ENCODE measurements around the gene ZIC4.

ZIC4 gene

GRCh38 chr3:147418371-147418781 lies 12.0 kb upstream of the ZIC4 start:
- no peak for DNase-seq (ENCODE audit: low read depth, low spot score)

GRCh38 chr3:147417551-147418295 lies 11.4 kb upstream of the ZIC4 start:
- no peak for DNase-seq (ENCODE audit: low read depth, low spot score)

GRCh38 chr3:147416931-147417330 lies 10.6 kb upstream of the ZIC4 start:
- no peak for DNase-seq (ENCODE audit: low read depth, low spot score)

DNA sequence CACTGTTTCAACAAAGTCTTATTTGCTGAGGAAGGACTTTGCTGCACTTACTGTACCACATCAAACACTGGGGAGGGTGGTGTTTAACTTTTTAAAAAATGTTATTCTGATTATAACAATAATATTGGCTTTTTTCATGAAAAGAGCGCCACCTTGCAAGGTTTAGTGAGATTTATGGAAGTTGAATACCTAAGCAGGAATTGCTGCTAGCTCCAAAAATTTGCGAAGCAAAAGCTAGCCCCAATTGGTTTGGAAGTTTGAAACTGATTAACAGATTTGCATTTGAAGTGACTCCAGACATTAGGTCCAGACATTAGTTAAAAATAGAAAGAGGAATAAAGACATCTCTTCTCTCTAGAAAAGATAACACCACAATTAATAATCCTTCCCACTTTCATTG lies 9.5 kb upstream of the ZIC4 start:
- DNase-seq (ENCODE audit: low read depth, low spot score), result no peak

DNA sequence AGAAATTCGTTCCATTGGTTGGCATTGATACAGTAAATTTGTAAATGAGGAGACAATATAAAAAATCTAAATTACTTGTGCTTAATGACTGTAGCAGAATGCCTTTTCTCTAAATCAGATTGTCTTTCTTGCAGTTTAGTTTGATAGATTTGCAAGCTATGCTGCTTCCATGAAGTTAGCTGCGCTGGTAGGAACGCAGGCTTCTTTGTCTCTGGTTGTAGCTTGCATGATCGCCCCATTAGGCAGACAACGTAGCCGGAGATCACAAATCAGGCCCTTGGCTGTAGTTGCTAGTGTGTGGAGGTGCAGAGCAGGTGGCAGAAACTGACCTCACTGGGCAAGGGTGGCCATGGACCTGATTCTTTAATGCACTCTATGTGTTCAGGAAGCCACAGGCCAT lies 8.9 kb upstream of the ZIC4 start:
- DNase-seq (ENCODE audit: low read depth, low spot score), result no peak

GRCh38 chr3:147414390-147415138 lies 8.2 kb upstream of the ZIC4 start:
- DNase-seq (ENCODE audit: low read depth, low spot score), result no peak

GRCh38 chr3:147413686-147414389 lies 7.5 kb upstream of the ZIC4 start:
- no peak for DNase-seq (ENCODE audit: low read depth, low spot score)

- no peak for DNase-seq (ENCODE audit: low read depth, low spot score)
These were observed 6.8 kb upstream of the ZIC4 start for GRCh38 chr3:147412917-147413685.

DNA sequence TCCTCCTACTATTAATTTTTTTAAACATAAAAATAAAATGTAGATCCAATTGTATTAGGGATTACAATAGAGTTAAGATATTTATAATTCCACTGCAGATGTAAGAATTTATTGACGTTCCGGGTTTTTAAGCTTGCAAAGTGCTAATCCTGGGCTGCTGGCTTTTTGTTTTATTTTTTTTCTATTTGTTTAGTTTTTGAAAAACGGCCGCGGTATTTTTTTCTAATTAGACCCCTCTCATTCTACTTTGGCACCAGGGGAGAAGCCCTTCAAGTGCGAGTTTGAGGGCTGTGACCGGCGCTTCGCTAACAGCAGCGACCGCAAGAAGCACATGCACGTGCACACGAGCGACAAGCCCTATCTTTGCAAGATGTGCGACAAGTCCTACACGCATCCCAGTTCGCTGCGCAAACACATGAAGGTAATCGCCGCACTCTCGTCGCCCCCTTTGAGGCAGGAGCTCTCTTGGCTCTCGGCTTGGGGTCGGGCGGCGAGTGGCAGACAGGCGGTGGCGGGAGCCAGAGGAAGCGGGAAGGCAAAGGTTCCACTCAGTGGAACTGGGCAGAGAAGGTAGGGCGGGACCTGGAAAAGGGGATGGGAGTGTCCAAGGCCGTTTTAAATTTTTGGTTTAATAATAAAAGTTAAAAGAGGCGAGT lies 6.0 kb upstream of the ZIC4 start:
- no peak for DNase-seq (ENCODE audit: low read depth, low spot score)

DNA sequence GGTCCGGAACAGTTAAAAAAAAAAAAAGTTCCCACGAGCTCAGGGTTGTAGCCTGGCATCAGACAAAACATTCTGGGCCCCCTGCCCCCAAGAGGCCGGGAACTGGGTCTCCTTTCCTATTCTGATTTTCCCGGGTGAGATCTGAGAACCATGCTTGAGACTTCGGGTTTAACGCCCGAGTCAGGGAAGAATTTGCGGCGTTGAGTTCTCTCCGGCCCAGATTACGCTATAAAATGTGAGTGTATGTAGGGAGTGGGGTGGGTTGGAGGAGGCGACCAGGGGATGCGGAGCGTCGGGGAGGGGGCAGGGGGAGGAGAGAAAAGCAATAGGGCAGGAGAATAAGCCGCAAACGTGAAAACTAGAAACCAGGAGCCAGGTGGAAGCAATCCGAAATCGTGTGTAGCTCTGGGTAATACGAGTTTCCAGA lies 5.5 kb upstream of the ZIC4 start:
- no peak for DNase-seq (ENCODE audit: low read depth, low spot score)

DNA sequence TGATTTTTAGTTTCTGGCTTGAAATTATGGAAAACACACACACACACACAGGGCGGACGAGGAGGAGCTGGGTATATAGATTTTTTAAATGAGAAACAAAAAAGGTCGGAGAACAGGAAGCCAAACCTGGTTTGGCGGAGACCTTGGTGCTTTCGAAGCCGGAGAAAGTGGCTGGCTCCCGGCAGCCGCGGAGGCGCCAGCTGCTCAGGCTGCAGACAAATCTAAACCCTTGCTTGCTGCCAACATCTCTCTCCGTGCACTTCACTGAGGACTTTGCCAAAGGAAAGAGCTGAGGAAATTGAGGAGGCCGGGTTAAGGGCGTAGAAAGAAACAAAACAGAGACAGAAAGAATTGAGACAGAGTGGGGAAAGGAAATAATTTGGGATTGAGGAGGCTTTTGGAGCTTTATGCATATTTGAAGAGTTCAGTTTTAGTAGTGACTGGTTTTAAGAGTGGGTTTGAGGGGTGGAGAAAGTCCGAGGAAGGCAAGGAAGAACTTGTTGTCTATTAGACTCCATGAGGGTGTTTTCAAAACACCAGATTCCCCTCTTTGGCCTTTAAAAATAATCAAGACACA lies 5.0 kb upstream of the ZIC4 start:
- DNase-seq (ENCODE audit: low read depth, low spot score), result no peak

GRCh38 chr3:147410526-147411237 lies 4.3 kb upstream of the ZIC4 start:
- DNase-seq (ENCODE audit: low read depth, low spot score), result no peak

DNA sequence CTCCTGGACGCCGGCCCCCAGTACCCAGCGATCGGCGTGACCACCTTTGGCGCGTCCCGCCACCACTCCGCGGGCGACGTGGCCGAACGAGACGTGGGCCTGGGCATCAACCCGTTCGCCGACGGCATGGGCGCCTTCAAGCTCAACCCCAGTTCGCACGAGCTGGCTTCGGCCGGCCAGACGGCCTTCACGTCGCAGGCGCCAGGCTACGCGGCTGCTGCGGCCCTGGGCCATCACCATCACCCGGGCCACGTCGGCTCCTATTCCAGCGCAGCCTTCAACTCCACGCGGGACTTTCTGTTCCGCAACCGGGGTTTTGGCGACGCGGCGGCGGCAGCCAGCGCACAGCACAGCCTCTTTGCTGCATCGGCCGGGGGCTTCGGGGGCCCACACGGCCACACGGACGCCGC lies 3.8 kb upstream of the ZIC4 start:
- no peak for DNase-seq (ENCODE audit: low read depth, low spot score)

- peak; percentile 94 for DNase-seq (ENCODE audit: low read depth, low spot score)
These were observed 3.1 kb upstream of the ZIC4 start, which contains the start of gene ZIC1 for GRCh38 chr3:147409143-147410115. Gene ZIC1, plus strand, starts transcription at chr3:147409365. Its CDS starts 748 bp downstream, at chr3:147410113.

- no peak for DNase-seq (ENCODE audit: low read depth, low spot score)
These were observed 2.1 kb upstream of the ZIC4 start for GRCh38 chr3:147408188-147409100.

DNA sequence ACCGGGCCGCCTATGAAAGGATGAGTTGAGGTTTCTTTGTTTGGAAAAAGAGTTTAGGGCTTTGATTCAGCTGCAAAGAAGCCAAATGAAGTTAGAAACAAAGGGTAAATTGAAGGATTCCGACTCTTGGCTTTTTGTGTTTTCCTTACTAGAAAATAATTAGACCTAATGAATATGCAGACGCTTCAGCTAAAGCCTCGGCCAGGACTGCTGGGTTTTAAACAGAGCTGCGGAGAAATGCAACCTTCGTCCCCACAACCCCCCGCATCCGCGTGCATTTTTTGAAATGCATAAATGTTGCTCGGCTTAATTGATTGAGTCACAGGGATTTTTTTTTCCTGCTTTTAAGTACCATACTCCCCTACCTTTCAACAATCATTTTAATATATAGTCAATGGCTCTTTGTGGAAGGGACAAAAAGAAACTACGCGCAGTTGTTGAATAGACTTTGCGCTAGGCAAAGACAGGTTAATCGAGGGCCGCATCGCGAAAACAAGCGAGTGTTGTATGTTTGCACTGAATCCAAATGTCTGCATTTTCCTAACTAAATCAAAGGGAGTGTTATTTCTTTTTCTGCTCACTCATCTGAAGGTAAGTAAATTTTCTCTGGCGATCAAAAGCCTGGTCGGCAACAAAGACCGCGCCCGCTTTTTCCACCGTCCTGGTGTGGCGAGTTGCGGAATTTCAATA lies 1.3 kb upstream of the ZIC4 start:
- no peak for DNase-seq (ENCODE audit: low read depth, low spot score)

DNA sequence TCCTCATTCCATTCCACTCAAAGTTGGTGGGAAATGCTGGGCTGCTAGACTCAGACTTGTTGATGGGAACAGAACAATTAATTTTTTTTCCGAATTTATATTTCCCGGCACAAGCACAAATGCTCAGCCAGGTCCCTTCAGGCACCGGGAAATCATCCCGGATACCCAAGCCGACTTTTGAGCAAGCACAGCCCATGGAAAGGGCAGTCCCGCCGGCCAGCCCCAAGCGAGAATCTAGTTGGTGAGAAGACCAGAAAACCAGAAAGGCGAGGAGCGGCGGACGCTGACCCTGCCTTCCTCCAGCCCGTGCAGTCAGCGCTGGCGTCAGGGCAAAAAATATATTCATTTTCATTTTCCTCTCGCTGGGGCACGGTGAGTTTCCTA lies 763 bp upstream of the ZIC4 start:
- DNase-seq (ENCODE audit: low read depth, low spot score), result no peak
